K562 (cell line): ENCODE results near the gene SUPT20H. TPM values are rescaled to one million over a fixed set of nuclear protein-coding genes. Genes with fewer than 3 reads are reported as not detected.

Experiments
- ATAC-seq: fragments of 200-7000 bp; cut with Tn5 transposase; 3 replicates; pipeline ENCODE4 v1.9.1; 2020; ENCODE audit warnings: moderate library complexity
- BruUV-seq: library from RNA; stranded (reverse); fragments of 400-500 nt; replicated peaks from 2 replicates; lab custom pipeline; 2021; lab: Mats Ljungman, UMichigan
- CTCF ChIA-PET: fragments of 300-600 bp; formaldehyde crosslinking; extraction: SDS; loops from one replicate; lab custom pipeline; 2021; ENCODE audit warnings: low intra/inter-chr PET ratio; lab: Yijun Ruan, JAX
- POLR2A ChIA-PET: fragments of 300-600, 350-650 bp; sonication (Branson Sonifier 250); formaldehyde crosslinking; extraction: SDS; loops from one replicate; lab custom pipeline; 2021; ENCODE audit warnings: antibody characterized with exemption, inconsistent platforms; lab: Yijun Ruan, JAX
- DNase-seq, 4 experiments: peaks; one replicate each; pipeline versions ENCODE4 v3.0.0 to v3.0.0-alpha.2; 2011 to 2018; ENCODE audit warnings: low spot score in 3 of 4, mixed read lengths in 3 of 4; ENCODE audit errors: extremely low read depth in 1 of 4
- FAIRE-seq: peaks from 2 replicates; lab custom pipeline; 2011; peaks lifted over from hg19 to GRCh38; lab: Jason Lieb, UNC
- H2AFZ ChIP-seq: 2 replicates; pipeline ENCODE4 v1.6.0; 2011; ENCODE audit warnings: low read depth, low read length, control low read depth, inconsistent platforms
- H3K27ac ChIP-seq: fragments of 200-600 bp; 3 replicates; pipeline ENCODE4 v1.8.0; 2011; ENCODE audit warnings: low read depth, mild to moderate bottlenecking, control low read depth, inconsistent platforms, low read length, moderate library complexity, mixed read lengths; ENCODE audit errors: extremely low read depth
- H3K27me3 ChIP-seq, 2 experiments: fragments of 300-600 bp in 1 of 2; 2 replicates in 1 of 2; 3 replicates in 1 of 2; pipeline versions ENCODE4 v1.6.0 to v1.8.0; 2011; ENCODE audit warnings: inconsistent platforms in 2 of 2, low read length in 2 of 2, mild to moderate bottlenecking in 1 of 2, mixed read lengths in 1 of 2, moderate library complexity in 1 of 2; ENCODE audit not compliant: control insufficient read depth in 2 of 2, insufficient read depth in 2 of 2
- H3K36me3 ChIP-seq: fragments of 300-600 bp; 3 replicates; pipeline ENCODE4 v1.8.0; 2011; ENCODE audit warnings: mild to moderate bottlenecking, low read length, inconsistent platforms; ENCODE audit not compliant: control insufficient read depth, insufficient read depth
- H3K4me1 ChIP-seq, 2 experiments: fragments of 200-600 bp in 1 of 2; replicated peaks in 1 of 2; 2 replicates in 1 of 2; 3 replicates in 1 of 2; pipeline versions ENCODE4 v1.5.1 to v1.8.0; 2011; ENCODE audit warnings: inconsistent platforms in 2 of 2, low read length in 2 of 2, mild to moderate bottlenecking in 1 of 2, mixed read lengths in 1 of 2, moderate library complexity in 1 of 2; ENCODE audit not compliant: control insufficient read depth in 2 of 2, insufficient read depth in 2 of 2
- H3K4me2 ChIP-seq: 2 replicates; pipeline ENCODE4 v1.6.1; 2011; ENCODE audit warnings: low read length, control low read depth, inconsistent platforms, mixed read lengths; ENCODE audit not compliant: insufficient read depth
- H3K4me3 ChIP-seq: fragments of 200-600 bp; sonication (generic), shearing (Covaris generic); 2 replicates; pipeline ENCODE4 v1.5.1; 2016; ENCODE audit warnings: control low read depth, inconsistent platforms
- H3K79me2 ChIP-seq: fragments of 200-600 bp; 3 replicates; pipeline ENCODE4 v1.8.0; 2011; ENCODE audit warnings: low read length, inconsistent platforms; ENCODE audit not compliant: control insufficient read depth, insufficient read depth
- H3K9ac ChIP-seq, 2 experiments: 2 replicates each; pipeline versions ENCODE4 v1.6.0 to v1.6.1; 2011; ENCODE audit warnings: low read depth in 2 of 2, low read length in 2 of 2, control low read depth in 1 of 2, inconsistent platforms in 1 of 2, mild to moderate bottlenecking in 1 of 2, mixed read lengths in 1 of 2; ENCODE audit not compliant: insufficient read depth in 1 of 2
- H3K9me1 ChIP-seq: one replicate; pipeline ENCODE4 v1.6.0; 2011; ENCODE audit warnings: inconsistent platforms, mild to moderate bottlenecking, low read length, moderate library complexity; ENCODE audit not compliant: control insufficient read depth, insufficient read depth
- H3K9me3 ChIP-seq: replicated peaks from 2 replicates; pipeline ENCODE4 v1.5.1; 2011; ENCODE audit warnings: low read depth, low read length, inconsistent platforms; ENCODE audit not compliant: control insufficient read depth, insufficient read depth
- H4K20me1 ChIP-seq: replicated peaks from 2 replicates; pipeline ENCODE4 v1.6.1; 2011; ENCODE audit warnings: low read length, inconsistent platforms, mixed read lengths; ENCODE audit not compliant: control insufficient read depth, insufficient read depth
- ARNT ChIP-seq, 2 experiments: fragments of 450-650 bp; IDR thresholded peaks; 2 replicates each; pipeline ENCODE4 v1.6.1; 2016; ENCODE audit warnings: mild to moderate bottlenecking in 1 of 2
- BCOR ChIP-seq: fragments of 450-650 bp; IDR thresholded peaks from 2 replicates; pipeline ENCODE4 v1.6.1; 2016
- CTCFL ChIP-seq: IDR thresholded peaks from 2 replicates; pipeline ENCODE4 v1.6.1; 2011; ENCODE audit warnings: borderline replicate concordance, low read depth, mild to moderate bottlenecking, moderate library complexity, low read length; ENCODE audit not compliant: insufficient read depth, poor library complexity, severe bottlenecking
- EP300 ChIP-seq: IDR thresholded peaks from 2 replicates; pipeline ENCODE4 v1.6.1; 2012; ENCODE audit warnings: low read length, improper control_type of control experiment
- THAP7 ChIP-seq: fragments of 250-450 bp; sonication (Bioruptor Pico); IDR thresholded peaks from 2 replicates; pipeline ENCODE4 v1.5.0; 2021
- ZC3H8 ChIP-seq: fragments of 450-650 bp; IDR thresholded peaks from 2 replicates; pipeline ENCODE4 v1.6.1; 2017
- ZFP1 ChIP-seq: fragments of 450-650 bp; formaldehyde crosslinking; IDR thresholded peaks from 2 replicates; pipeline ENCODE4 v1.4.0; 2020; ENCODE audit warnings: mild to moderate bottlenecking, mixed read lengths
- ZNF197 ChIP-seq: fragments of 200-800 bp; sonication (Bioruptor generic); IDR thresholded peaks from 2 replicates; pipeline ENCODE4 v1.6.1; 2016; ENCODE audit warnings: low read depth, missing genetic modification characterization, missing compliant biosample characterization
- ZNF253 ChIP-seq: fragments of 250-450 bp; sonication (Bioruptor Pico); conservative IDR thresholded peaks from 2 replicates; pipeline ENCODE4 v1.6.1; 2021; ENCODE audit warnings: mild to moderate bottlenecking
- ZNF445 ChIP-seq: fragments of 250-450 bp; sonication (Bioruptor Pico); IDR thresholded peaks from 2 replicates; pipeline ENCODE4 v1.4.0; 2020; ENCODE audit warnings: low read depth, mild to moderate bottlenecking, moderate library complexity
- WGBS: fragments of 100-300 bp; shearing (Covaris generic); methylation state at CpG from one replicate; pipeline ENCODE4 v1.1.6; 2016; ENCODE audit warnings: low coverage, mixed read lengths; ENCODE audit not compliant: insufficient coverage; ENCODE audit errors: missing lambda C conversion rate; 5-methylcytosine and 5-hydroxymethylcytosine counted together
- in situ Hi-C: fragments of 300-500 bp; cut with MboI; formaldehyde crosslinking; loops from 4 replicates; pipeline ENCODE4 v1.15.0; 2018; ENCODE audit warnings: inconsistent platforms, mixed read lengths
- intact Hi-C: fragments of 100-400 bp; cut with micrococcal nuclease; formaldehyde crosslinking; loops from 2 replicates; pipeline ENCODE4 v1.14.2; 2022
- polyA plus RNA-seq, 8 experiments: library from polyadenylated mRNA; depleted of rRNA in 4 of 8; stranded (reverse) in 5 of 8; unstranded in 3 of 8; fragments of >200 nt; fragmentation: Nextera tagmentation in 2 of 8; fragmentation: Illumina TruSeq in 1 of 8; extraction: Ambion mirVana in 2 of 8; extraction: Trizol in 1 of 8; gene quantifications; 2 replicates each; pipeline versions ENCODE4 v1.2.1 to v1.2.3, GENCODE V29; 2011 to 2014; ENCODE audit warnings: inconsistent platforms in 1 of 8, missing spikeins in 1 of 8
- total RNA-seq, 7 experiments: library from RNA; depleted of rRNA in 6 of 7; stranded (reverse); fragments of >200 nt in 6 of 7; fragmentation: Illumina TruSeq in 2 of 7; extraction: Trizol in 2 of 7; gene quantifications; 2 replicates each; pipeline versions ENCODE4 v1.2.1 to v1.2.3, GENCODE V29; 2011 to 2021; ENCODE audit warnings: low replicate concordance in 1 of 7
- TF ChIP-seq, protein P1 (sequence below), 2 experiments: IDR thresholded peaks; 2 replicates each; pipeline ENCODE4 v1.6.1; 2012; ENCODE audit warnings: improper control_type of control experiment in 2 of 2, low read depth in 2 of 2, low read length in 2 of 2, borderline replicate concordance in 1 of 2

The SUPT20H gene
- total and polyA plus RNA-seq, 9 of the 15 experiments (the other 6 are each of a cell fraction or from before 2014, with no cell fraction given) = 11.4 to 71.8 (median 31.7) TPM

DNA sequence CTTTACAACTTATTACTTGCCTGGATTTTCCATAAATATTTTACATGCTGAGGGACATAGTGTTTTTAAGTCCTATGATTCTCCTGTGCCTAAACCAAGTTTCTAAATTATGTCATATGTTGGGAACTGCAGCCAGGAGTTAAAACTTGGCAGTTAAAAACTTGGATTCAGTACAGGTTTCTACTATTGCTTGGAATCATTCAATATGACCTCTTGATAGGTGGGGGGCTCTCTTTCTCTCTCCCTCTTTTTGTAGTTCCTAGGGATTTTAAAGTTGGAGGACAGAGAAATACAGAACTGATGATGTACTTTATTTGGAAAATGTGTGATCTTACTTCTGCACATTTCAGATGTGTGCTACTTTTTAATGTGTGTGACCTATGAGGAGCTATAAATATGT lies 41.2 kb upstream of the SUPT20H start:
- ATAC-seq = no peak
- no TSS peak for BruUV-seq
- DNase-seq = no peak
- Histone ChIP-seq H2AFZ (no peak overlapping the region), H3K9me1 (no peaks in the 10 kb centered on the region), H3K9me3 (no peaks in the 10 kb centered on the region), H3K36me3 (no peaks in the 10 kb centered on the region), H3K4me3 (no peak overlapping the region), H3K27ac (no peak overlapping the region), H3K79me2 (no peaks in the 10 kb centered on the region), H3K9ac (no peak overlapping the region), H4K20me1 (no peaks in the 10 kb centered on the region), H3K27me3 (peaks cover 0 to 7% of the 10 kb centered on the region in 2 experiments; a peak in 2 of 5 replicates), H3K4me1 (peaks cover 0 to 5% of the 10 kb centered on the region in 2 experiments; a peak in 1 of 5 replicates), H3K4me2 (no peak overlapping the region)
- intact Hi-C loops (loop anchor here (10.0 kb wide), 1 partner anchor 1664 kb away; no protein-coding TSS in a partner anchor), in situ Hi-C loops (loop anchor here (25.0 kb wide), 2 partner anchors 512 to 1487 kb away; no protein-coding TSS in a partner anchor)
- FAIRE-seq = no peak
- CTCF ChIA-PET = no interaction called here
- POLR2A ChIA-PET = no interaction called here
- TF ChIP-seq EP300 (no peak), CTCFL (no peak)

DNA sequence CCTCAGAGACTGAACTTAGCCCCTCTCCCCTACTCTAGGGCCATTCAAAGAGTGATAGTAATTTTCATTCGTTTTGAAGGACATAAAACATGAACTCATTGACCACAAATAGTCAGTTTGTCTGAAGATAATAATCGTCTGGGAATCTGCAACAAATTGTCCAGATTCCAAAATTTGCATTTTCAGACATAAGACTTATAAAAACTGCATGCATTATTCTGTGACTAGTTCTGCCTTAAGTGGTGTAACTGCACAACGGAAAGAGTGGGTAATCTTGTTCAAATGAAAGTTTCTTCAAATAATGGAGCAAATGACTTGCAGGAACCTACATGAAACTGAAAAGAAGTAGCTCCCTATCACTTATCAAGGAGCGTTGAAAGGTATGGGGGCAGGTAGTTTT lies 37.6 kb upstream of the SUPT20H start:
- Histone ChIP-seq H3K79me2 (no peaks in the 10 kb centered on the region), H3K9ac (no peak overlapping the region), H3K4me2 (no peak overlapping the region), H3K4me1 (no peaks in the 10 kb centered on the region), H3K36me3 (no peaks in the 10 kb centered on the region), H3K9me3 (no peaks in the 10 kb centered on the region), H2AFZ (no peak overlapping the region), H4K20me1 (no peaks in the 10 kb centered on the region), H3K27me3 (no peaks in the 10 kb centered on the region), H3K9me1 (no peaks in the 10 kb centered on the region), H3K4me3 (no peak overlapping the region), H3K27ac (no peak overlapping the region)
- no peak for ATAC-seq
- ChIA-PET POLR2A (no interaction called here), CTCF (no interaction called here)
- DNase-seq = no peak
- no peak for FAIRE-seq
- TF ChIP-seq BCOR = no peak
- TF ChIP-seq THAP7 (CRISPR knock-in tag) = no peak
- TF ChIP-seq ZNF445 = no peak
- no peak for TF ChIP-seq ZNF253 (CRISPR knock-in tag)
- no peak for TF ChIP-seq ZNF197 (CRISPR knock-in tag)
- TF ChIP-seq, protein P1, sequence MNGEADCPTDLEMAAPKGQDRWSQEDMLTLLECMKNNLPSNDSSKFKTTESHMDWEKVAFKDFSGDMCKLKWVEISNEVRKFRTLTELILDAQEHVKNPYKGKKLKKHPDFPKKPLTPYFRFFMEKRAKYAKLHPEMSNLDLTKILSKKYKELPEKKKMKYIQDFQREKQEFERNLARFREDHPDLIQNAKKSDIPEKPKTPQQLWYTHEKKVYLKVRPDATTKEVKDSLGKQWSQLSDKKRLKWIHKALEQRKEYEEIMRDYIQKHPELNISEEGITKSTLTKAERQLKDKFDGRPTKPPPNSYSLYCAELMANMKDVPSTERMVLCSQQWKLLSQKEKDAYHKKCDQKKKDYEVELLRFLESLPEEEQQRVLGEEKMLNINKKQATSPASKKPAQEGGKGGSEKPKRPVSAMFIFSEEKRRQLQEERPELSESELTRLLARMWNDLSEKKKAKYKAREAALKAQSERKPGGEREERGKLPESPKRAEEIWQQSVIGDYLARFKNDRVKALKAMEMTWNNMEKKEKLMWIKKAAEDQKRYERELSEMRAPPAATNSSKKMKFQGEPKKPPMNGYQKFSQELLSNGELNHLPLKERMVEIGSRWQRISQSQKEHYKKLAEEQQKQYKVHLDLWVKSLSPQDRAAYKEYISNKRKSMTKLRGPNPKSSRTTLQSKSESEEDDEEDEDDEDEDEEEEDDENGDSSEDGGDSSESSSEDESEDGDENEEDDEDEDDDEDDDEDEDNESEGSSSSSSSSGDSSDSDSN (IDR thresholded peaks at IDR 0.05; ENCODE audit: borderline replicate concordance in 1 of 2, low read depth in 2 of 2, low read length in 2 of 2) = no peak
- TF ChIP-seq ZFP1 (CRISPR knock-in tag) = no peak
- no peak for TF ChIP-seq ARNT (IDR thresholded peaks at IDR 0.05)
- TF ChIP-seq ZC3H8 = no peak
- BruUV-seq = no TSS peak
- intact Hi-C loops = no loop called here
- 0% methylated on average over 4 of the region's 4 CpGs for WGBS
- in situ Hi-C loops = loop anchor here (25.0 kb wide), 1 partner anchor 1790 kb away; no protein-coding TSS in a partner anchor
